HL-60 (cell line): ENCODE measurements around the gene IQGAP3.

Experiments used
- CTCF ChIP-seq: IDR thresholded peaks from one replicate; pipeline ENCODE4 v1.5.1; 2011; ENCODE audit warnings: low read length, control low read depth, inconsistent platforms; ENCODE audit not compliant: insufficient read depth
- POLR2AphosphoS5 ChIP-seq: IDR thresholded peaks from 2 replicates; pipeline ENCODE4 v1.6.1; 2012; ENCODE audit warnings: low read depth
- REST ChIP-seq: IDR thresholded peaks from 2 replicates; pipeline ENCODE4 v1.6.1; 2012; ENCODE audit warnings: low read depth; ENCODE audit not compliant: insufficient replicate concordance
- SPI1 ChIP-seq: IDR thresholded peaks from 2 replicates; pipeline ENCODE4 v1.6.1; 2012; ENCODE audit warnings: low read depth, mild to moderate bottlenecking, borderline replicate concordance

- TF ChIP-seq POLR2AphosphoS5 (no peak), CTCF (no peak), REST (no peak), SPI1 (no peak)
Measured at GRCh38 chr1:156508955-156509234, 63.5 kb downstream of the IQGAP3 start.
